Activated CD4-positive, alpha-beta T cell treated with anti-CD3 and anti-CD28 coated beads, Interleukin-2, amount 10 ng/mL, durations not matched to agents 24 days and 14 days (primary cell): ENCODE results near the gene ATOH7. TPM values are rescaled to one million over a fixed set of nuclear protein-coding genes. Genes with fewer than 3 reads are reported as not detected.

ENCODE experiments used
- DNase-seq: peaks from one replicate; pipeline ENCODE4 v3.0.0; 2022
- H3K27ac Mint-ChIP-seq: one replicate; pipeline ENCODE4 v1.8.0; 2022; ENCODE audit warnings: mild to moderate bottlenecking, mixed read lengths
- H3K27me3 Mint-ChIP-seq: one replicate; pipeline ENCODE4 v1.8.0; 2022; ENCODE audit warnings: mixed read lengths
- H3K36me3 Mint-ChIP-seq: one replicate; pipeline ENCODE4 v1.8.0; 2022; ENCODE audit warnings: low read depth, mild to moderate bottlenecking, mixed read lengths
- H3K4me1 Mint-ChIP-seq: one replicate; pipeline ENCODE4 v1.8.0; 2021; ENCODE audit warnings: mixed read lengths
- H3K4me3 Mint-ChIP-seq: one replicate; pipeline ENCODE4 v1.8.0; 2022; ENCODE audit warnings: mild to moderate bottlenecking, moderate library complexity, mixed read lengths
- H3K9me3 Mint-ChIP-seq: one replicate; pipeline ENCODE4 v1.8.0; 2021; ENCODE audit warnings: mixed read lengths
- intact Hi-C: fragments of 100-400 bp; cut with micrococcal nuclease; formaldehyde crosslinking; loops from one replicate; pipeline ENCODE4 v1.15.1; 2023
- total RNA-seq: library from RNA; stranded (reverse); gene quantifications from 2 replicates; pipeline ENCODE4 v1.2.3, GENCODE V29; 2022

Gene ATOH7
- total RNA-seq, 1 donor from 2014 or later: not detected

DNA sequence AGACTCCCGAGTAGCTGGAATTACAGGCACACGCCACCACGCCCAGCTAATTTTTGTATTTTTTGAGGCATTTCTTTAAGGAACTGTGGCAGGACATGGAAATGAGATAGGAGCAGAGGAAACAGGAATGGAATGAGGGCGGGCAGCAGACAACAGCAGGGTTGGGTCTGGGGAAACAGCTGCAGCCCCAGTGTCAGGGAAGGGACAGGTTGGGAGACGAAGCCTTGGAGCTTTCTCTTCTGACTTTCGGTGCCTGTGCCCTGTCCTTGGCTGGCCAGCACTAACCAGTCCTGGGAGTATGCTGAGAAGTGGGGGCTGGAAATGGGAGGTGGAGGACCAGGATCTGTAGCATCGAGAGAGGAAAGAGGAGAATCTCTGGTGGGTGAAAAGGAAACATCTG lies 47.4 kb downstream of the ATOH7 start:
- intact Hi-C loops: no loop called here
- Mint-ChIP-seq H3K36me3 (no peaks in the 10 kb centered on the region), H3K9me3 (no peaks in the 10 kb centered on the region), H3K27ac (no peak overlapping the region), H3K27me3 (peaks cover 27% of the 10 kb centered on the region), H3K4me1 (no peaks in the 10 kb centered on the region), H3K4me3 (no peak overlapping the region)
- DNase-seq: no peak

Other genes starting within 250 kb of the ATOH7 start
- 45.2 and 49.1 TPM in 2 replicates for gene HERC4, start 156.8 kb downstream of the ATOH7 start, total RNA-seq
- gene MYPN, start 122.6 kb downstream of the ATOH7 start, total RNA-seq: not detected in 2 replicates
- 200 and 206 TPM in 2 replicates for gene HNRNPH3, start 100.0 kb upstream of the ATOH7 start, total RNA-seq
- 0.88 and 1.6 TPM in 2 replicates for gene PBLD, start 100.8 kb upstream of the ATOH7 start, total RNA-seq
- gene RUFY2, start 175.2 kb upstream of the ATOH7 start, total RNA-seq: 9.5 and 10.3 TPM in 2 replicates
- 58.0 and 59.1 TPM in 2 replicates for gene DNA2, start 239.9 kb upstream of the ATOH7 start, total RNA-seq